SKM-1 treated with dmso at 0.1 percent for 144 hours (cell line): ENCODE results near the gene NAV2.
A peak's percentile ranks its signal among the peaks of the same experiment; 100 is the strongest.

Experiments used
- DNase-seq: peaks from one replicate; lab custom pipeline; 2025; ENCODE audit not compliant: unreplicated experiment; lab: John Stamatoyannopoulos, UW

Gene NAV2

DNA sequence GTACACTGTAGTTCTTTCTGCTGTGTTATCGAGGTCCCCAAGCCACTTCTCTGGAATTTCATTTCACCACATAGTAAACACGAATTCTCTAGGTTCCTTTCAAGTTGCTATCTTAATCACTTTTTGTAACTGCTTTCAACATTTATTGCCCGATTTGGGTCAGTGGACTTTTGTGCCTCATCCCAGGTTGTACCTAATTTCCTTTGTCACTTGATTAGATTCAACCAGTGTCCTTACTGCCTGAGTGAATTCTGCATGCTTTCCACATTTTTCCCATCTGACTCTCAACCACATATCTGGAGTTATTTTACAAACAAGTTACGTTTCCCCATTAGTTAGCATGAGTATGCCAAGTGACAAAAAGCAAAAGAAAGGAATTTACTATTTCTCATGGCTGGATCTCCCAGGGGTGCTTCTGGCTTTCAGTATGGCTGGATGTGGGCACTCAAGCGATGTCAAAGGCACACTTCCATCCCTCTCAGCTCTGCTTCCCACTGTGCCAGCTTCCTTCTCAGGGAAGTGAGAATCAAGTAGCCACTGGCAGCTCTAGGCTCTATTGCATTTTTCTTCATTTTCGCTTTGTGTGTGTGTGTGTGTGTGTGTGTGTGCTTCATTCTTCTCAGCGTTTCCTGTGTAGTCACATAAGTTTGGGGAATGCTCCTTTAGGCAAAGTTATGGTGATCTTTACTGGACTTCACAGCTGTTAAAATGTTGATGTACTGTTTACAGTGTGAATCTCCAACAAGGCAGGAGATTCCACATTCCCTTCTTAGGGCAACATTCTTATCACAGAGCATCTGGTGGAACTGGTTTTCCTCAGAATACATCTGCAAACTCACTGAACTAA is 318.7 kb downstream of the NAV2 start:
- no peak for DNase-seq

DNA sequence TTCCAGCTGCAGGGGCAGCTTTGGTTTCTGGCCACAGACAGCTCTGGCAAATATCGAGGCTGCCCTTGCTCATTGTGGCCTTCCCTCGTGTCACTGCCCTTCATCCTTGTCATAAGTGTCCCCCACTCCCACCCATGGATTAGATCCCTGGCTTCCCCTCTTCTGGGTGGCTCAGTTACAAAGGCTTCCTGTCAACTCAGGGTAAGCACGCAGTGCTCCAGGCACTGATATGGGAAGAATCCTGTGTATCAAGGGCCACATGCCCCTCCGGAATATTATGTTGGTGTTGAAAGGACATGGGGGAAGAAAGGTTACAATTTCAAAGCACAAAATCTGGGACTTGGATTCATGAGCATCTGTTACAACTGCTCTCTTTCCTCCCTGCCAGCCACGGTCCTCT is 319.5 kb downstream of the NAV2 start:
- no peak for DNase-seq

DNA sequence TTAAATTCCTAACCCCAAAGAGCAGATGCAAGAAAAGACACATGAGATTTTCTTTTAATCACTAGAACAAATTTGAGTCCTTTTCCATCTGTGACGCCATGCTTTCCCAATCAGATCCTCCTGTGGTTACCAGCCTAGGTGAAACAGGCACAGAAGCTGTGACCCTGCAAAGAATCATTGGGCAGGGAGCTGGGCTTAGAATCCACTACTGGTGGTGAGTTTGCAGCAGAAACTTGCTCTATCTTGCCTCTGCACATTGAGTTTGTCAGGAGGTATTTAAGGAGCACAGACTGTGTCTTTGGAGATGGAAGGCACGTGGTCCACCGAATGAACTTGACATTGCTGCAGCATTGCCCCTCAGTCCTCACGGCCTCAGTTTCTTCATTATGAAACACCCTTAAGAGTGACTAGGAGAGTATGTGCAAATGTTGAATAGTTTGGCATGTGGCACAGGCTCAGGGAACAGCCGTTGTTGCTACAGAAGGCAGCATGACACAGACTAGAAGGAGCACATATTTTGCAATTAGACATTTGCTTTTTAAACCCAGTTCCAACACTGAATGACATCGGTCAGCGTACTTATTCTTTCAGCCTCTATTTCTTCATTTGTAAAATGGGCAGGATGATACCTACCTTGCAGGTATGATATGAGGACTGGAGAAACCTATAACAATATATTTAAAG is 320.1 kb downstream of the NAV2 start:
- no peak for DNase-seq

DNA sequence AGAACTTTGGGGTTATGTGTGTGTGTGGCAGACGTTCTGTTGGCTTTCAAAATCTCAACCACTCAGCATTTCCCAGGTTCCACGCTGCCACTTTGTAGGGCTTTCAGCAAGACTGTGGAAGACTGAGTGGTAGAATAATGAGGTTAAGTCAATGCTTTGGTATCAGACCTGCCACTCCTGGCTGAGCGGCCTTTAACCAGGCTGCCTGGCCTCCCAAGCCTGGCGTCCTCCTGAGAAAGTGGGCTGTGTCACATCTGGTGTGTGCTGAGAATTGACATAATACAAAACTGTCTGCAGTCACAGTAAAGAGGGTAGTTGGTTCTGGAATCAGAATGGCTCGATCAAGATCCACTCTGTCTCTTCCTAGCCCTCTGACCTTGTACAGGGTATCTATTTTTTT is 321.2 kb downstream of the NAV2 start:
- no peak for DNase-seq

DNA sequence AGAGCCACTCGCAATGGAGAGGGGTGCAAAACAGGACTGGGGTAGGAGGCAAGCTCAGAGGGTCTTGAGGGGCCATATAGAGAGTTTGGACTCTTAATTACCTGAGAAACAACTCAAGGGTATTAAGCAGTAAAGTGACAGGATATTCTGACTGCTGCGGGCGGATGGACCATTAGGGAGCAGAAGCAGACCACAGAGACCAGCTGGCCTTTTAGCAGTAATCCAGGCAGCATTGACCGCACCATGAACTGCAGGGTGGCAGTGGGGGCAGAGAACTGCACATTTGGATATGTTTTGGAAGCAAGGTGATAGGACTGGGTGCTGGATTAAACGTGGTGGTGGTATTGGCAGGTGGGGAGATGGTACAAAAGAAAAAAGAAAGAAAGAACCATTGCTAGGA is 322.3 kb downstream of the NAV2 start:
- DNase-seq = no peak

DNA sequence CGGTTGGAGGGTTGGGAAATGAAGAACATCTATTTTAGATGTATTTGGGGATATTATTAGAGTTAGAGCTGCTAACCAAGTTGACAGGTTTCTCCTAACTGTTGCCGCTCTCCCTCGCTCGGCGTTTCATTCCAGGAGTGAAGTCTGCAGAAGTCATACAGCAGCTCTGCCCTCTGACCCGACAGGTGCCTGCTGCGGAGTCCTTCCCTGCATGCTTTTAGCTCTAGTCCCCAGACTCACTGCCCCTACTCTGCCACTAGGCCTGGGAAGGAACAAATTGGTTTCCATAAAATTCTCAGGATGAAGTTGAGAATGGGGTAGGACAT is 322.7 kb downstream of the NAV2 start:
- DNase-seq = no peak

DNA sequence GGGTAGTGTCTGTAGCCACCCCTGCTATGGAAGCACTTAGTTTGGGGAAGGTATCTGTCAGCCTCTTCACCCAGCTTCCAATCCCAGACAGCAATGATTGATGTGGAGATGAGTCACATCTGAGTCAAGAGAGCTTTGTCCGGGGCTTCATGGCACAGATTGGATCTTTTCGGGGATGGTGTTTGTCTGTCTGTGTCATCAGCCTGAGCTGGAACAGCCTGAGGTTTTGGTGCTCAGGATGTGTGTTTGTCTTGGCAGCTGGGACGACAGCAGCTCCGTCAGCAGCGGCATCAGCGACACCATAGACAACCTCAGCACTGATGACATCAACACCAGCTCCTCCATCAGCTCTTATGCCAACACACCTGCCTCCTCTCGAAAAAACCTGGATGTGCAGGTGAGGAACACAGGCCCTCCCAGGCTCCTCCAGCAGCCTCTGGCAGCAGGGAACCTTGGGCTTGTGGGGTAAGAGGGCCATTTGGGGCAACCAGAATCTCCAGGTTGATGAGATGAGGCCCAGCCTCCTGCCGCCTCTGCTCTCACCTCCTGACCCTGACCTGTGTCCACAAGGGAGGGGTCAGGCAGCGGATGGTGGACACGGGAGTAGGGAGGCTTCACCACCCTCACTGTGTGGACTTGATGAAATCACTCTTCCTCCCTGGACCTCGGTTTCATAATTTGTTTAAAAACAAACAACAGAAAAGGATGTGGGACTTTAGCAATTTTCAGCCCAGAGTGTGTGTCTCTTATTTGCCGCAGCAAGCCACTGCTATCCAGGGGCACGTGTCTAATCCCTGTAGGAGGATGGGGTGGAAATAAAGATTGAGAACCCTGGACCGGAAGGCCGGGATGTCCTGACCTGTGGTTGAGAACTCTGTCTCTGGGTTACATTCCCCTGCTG is 323.3 kb downstream of the NAV2 start:
- DNase-seq = no peak

DNA sequence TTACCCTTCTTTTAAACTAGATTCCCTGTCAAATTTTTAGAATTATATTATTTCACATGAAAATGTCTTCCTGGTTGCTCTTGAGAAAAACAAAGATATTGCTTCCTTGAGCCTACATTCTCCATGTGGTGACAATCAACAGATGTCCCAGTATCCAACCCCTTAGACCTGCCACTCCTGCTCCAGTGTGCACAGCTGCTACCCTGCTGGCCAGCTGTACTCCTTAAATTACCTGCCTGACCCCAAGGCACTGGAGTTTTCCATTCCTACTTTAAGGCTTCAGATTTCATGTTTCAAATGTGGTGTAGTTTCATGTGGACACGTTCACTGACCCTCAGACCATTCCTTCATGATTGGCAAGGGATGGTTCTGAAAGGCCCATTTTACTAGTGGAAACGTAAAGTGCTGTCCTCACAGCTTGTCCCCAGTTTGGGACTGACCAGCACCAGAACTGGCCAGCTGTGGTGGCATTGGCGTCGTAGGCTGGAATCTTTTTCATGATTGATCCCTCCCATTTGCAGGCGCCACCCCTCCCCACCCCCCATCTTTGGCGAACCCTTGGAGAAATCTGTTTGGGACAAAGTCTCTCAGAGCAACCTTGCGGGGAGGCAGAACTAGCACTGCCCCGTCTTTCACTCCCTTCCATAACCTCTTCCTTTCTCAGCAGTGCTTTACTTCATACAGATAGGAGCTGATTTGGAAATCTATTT is 324.1 kb downstream of the NAV2 start:
- DNase-seq = no peak

DNA sequence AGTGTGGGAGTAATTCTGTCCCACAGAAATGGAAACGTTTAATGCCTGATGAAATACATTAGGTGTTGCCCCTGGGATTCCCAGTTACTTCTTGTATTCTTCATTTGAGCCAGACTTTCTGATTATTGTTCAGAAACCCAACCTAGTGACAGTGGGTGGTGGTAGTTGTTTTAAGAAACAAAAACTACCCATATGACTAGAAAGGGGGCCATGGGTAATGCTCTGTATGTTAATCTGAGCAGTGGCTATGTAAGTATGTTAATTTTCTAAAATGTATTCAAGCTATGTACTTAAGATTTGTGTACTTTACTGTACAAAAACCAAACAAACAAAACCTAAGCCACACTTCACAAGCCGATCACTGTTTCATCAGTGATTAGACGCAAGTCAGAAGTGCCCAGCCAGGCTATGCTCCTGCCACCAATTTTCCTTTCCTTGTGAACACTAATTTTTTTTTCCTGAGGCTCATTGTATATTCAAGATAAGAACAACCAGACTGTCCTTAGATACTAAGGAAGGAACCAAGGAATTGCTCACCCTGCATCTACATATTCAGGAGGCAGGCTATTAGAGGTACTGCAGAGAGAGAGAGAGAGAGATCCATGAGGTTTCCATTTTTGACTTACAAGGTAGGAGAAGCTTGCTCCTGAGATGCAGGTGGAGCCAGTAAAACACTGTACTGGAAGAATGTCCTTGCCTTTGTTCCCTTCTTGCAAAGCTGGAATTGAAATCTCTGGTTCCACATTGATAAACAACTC is 324.9 kb downstream of the NAV2 start:
- DNase-seq = no peak

DNA sequence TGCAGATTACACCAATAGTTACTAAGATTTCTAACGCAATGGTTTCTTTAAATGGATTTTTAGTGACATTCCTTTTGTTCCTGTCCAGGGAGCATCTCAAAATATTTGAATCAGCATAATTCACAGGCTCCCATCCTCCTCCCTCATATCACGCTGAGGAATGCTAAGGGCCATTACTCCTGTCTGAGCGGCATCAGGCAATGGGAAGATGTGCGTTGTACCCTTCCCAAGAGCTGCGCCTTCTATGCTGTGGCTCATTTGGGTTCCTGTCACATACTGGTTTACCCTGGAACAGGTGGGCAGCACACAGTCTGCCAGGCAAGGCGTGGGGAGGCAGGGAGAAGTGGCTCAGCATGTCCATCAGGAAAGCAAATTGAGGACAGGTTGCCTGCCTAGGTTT is 325.8 kb downstream of the NAV2 start:
- no peak for DNase-seq

DNA sequence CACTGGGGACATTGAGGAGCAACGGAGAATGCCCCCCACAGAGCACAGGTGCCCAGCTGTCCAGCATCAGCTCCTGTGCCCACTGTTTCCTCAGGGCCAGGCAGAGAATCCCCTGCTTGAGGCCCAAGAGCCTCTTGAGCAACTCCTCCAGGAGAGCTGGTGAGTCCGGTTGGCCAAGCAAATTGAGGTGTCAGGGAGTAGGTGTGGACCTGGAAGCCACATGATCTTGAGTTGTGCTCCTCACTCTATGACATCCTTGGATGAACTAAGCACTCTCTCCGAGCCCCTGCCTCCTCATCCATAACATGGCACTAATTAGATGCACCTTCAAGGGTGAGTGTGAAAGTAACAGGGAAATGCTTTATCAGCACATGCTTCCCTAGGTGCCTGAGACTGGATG is 326.3 kb downstream of the NAV2 start:
- no peak for DNase-seq

DNA sequence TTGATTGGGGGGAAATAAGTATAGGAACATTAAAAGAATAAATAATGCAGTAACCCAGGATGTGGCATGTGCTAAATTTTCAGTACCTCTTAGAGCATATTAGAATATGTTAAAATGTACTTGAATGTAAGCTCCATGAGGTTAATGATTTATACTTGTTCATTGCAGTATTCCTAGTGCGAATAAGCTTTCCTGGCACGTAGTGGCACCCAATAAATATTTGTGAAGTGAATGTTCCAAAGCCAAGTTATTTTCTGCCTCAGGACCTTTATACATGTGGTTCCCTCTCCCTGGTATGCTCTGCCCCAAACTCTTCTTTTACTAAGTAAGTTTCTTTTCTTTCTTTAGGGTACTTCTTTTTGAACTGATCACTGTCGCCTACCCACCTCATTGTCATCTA is 328.9 kb downstream of the NAV2 start:
- DNase-seq = no peak

DNA sequence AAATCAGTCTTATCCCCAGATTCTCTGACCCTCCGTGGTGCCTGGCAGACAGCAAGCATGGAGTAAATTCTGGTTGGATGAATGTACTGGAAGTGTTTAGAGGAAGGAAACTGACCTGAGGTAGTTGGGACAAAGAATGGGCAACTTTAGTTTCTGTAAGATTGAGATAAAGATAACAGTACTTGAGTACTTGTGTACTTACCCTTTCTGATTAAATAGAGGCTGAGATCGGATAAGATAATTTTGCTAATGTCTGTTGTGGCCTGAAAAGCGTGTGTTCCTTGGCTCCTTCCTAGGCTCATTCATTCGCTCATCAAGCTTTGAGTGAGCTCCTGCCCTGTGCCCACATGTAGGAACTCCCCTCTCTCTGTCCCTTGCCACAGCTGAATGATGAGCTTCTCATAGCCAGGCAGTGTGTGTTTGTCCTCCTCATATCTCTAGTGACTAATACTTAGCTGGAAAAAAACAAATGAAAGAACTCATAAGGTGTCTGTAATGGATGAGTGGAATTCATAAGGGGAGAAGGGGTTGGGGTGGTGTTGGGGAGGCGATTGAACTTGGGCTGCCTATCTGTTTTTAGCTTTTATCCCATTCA is 329.5 kb downstream of the NAV2 start:
- no peak for DNase-seq

DNA sequence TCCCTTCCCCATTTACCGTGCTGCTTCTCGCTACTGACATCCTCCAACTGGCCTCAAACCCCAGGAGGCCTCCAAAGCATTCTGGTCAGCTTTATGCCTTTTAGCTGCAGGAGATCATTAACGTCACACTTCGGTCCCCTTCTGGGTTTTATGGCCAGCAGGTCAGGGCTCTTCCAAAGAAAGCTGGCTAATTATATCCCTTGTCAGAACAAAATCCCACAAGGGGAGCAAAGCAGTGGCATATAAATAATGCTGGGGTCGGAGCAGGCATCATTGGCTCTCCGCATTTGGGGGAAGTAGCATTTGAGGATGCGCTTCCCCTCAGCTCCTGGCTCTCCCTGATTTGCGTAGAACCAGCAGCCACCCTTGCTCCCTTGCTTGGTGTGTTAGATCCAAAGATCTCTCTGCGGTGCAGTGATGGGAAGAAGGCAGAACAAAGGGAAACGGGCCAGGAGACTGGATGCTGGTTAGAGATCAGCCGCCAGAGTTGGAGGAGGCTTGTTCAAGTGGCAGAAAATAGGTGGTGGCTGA is 330.2 kb downstream of the NAV2 start:
- DNase-seq = no peak

DNA sequence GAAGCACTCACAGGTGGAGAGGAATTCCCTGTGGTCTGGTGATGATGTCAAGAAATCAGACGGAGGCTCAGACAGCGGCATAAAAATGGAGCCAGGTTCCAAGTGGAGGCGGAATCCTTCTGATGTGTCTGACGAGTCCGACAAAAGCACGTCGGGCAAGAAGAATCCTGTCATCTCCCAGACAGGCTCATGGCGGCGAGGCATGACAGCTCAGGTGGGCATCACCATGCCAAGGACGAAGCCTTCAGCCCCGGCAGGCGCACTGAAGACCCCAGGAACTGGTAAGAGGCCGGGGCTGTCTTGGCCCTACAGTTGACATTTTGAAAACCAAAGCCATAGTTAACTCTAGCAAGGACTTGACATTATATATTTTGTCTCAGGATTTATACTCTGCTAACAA is 331.4 kb downstream of the NAV2 start:
- no peak for DNase-seq

DNA sequence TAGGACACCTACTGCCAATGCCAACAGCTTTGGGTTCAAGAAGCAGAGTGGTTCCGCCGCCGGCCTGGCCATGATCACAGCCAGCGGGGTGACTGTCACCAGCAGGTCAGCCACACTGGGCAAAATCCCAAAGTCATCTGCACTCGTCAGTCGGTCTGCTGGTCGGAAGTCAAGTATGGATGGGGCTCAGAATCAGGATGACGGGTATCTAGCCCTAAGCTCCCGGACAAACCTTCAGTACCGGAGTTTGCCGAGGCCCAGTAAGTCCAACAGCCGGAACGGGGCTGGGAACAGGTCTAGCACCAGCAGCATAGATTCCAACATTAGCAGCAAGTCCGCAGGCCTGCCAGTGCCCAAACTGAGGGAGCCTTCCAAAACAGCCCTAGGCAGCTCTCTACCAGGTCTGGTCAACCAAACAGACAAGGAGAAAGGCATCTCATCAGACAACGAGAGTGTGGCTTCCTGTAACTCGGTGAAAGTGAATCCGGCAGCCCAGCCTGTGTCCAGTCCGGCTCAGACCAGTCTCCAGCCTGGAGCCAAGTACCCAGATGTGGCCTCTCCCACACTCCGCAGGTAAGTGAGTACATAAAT is 332.6 kb downstream of the NAV2 start:
- DNase-seq = no peak

DNA sequence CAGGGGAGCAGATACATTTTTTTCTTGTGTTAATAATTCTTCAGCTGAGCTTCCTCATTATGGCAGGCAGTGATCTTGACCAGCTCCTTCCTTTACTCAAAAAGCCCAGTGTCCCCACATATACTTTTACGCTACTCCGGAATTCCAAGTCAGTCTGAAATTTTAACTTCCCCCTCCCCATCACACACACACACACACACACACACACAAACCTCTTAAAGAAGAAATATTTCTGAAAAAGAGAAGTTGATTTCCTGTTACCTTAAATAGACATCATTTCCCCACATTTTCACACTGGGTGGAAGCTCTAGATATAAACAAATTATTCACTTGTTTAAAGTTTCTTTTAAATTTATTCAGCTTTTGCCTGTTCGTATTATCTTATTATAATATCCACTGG is 333.8 kb downstream of the NAV2 start:
- DNase-seq = peak; percentile 26

DNA sequence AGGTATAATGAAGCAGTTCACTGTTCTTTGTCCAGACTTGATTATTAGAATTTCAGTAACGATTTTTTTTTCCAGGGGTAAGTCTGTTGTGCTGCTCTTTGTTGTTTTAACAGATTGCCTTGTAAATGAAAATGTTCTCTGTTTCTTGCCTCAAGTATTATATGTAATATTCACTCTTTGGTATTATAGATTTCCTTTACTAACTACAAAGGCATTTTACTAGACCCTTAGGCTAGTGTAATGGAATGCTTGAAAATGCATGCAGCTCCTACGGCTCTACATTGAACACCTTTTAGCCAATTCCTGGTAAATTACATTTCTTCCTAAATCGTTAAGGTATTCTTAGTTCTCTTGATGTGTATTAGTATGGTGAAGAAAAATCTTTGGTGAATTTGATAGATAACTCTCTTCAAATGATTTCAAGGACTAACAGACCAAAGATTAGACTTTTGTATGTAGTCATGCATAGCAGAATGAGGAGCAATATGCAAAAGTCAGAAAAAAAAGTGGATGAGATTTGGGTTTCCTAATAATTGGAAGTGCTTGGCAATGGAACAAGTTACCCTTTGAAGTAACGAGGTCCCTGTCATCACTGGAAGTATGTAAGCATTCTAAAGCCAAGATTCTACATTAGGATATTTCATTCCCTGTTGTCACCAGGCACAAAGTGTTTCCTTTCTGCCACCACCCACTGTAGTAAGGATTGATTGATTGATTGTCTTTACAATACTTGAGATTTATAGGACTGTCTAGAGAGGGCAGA is 334.6 kb downstream of the NAV2 start:
- no peak for DNase-seq

DNA sequence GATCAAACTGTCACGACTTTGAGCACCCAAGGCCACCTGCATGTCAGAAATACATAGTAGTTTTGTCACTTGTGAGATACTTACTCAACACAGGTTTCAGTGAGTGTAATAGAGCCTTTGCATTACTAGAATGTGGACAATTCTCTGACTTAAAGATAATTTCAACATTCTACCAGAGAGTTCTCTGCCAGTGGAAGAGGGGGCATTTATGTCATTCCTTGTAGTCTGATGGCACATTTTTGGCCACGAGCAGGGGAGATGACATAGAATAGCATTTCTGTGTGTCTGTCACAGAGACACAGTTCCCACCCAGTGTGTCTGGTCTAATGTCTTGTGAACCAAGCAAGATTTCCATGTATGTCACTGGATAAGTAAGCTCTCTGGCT is 335.1 kb downstream of the NAV2 start:
- DNase-seq = no peak
